ENCODE measurements around the gene ACAA1. TPM values are rescaled to one million over a fixed set of nuclear protein-coding genes. Genes with fewer than 3 reads are reported as not detected.

Gene ACAA1
- total RNA-seq, 1 donor from 2014 or later, result 88.3 TPM

DNA sequence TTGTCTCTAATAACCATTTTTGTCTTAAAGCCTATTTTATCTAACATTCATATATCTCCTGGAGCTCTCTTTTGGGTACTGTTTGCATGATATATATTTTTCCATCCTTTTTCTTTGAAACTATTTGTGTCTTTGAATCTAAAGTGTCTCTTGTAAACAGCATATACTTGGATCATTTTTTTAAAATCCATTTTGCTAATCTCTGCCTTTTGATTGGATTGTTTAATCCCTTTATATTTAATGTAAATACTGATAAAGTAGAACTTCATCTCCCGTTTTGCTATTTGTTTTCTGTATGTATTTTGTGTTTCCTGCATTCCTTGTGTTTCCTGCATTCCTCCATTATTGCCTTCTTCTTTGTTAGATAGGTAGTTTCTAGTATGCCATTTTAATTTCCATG is 31.4 kb downstream of the ACAA1 start:
- Histone ChIP-seq H3K36me3 (no peaks in the 10 kb centered on the region), H3K27ac (no peak overlapping the region), H3K27me3 (ENCODE audit: low read depth) (no peaks in the 10 kb centered on the region), H3K9me3 (no peaks in the 10 kb centered on the region), H3K4me3 (no peak overlapping the region), H3K4me1 (peaks cover 8% of the 10 kb centered on the region)
- intact Hi-C loops (cut with DNase I), result no loop called here
- DNase-seq (no peak), ATAC-seq (no peak)
- TF ChIP-seq, protein P1, sequence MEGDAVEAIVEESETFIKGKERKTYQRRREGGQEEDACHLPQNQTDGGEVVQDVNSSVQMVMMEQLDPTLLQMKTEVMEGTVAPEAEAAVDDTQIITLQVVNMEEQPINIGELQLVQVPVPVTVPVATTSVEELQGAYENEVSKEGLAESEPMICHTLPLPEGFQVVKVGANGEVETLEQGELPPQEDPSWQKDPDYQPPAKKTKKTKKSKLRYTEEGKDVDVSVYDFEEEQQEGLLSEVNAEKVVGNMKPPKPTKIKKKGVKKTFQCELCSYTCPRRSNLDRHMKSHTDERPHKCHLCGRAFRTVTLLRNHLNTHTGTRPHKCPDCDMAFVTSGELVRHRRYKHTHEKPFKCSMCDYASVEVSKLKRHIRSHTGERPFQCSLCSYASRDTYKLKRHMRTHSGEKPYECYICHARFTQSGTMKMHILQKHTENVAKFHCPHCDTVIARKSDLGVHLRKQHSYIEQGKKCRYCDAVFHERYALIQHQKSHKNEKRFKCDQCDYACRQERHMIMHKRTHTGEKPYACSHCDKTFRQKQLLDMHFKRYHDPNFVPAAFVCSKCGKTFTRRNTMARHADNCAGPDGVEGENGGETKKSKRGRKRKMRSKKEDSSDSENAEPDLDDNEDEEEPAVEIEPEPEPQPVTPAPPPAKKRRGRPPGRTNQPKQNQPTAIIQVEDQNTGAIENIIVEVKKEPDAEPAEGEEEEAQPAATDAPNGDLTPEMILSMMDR (IDR thresholded peaks at IDR 0.05), result no peak

- no peak overlapping the region for H3K27ac ChIP-seq
These were observed 34.5 kb downstream of the ACAA1 start for GRCh38 chr3:38102444-38102814.

DNA sequence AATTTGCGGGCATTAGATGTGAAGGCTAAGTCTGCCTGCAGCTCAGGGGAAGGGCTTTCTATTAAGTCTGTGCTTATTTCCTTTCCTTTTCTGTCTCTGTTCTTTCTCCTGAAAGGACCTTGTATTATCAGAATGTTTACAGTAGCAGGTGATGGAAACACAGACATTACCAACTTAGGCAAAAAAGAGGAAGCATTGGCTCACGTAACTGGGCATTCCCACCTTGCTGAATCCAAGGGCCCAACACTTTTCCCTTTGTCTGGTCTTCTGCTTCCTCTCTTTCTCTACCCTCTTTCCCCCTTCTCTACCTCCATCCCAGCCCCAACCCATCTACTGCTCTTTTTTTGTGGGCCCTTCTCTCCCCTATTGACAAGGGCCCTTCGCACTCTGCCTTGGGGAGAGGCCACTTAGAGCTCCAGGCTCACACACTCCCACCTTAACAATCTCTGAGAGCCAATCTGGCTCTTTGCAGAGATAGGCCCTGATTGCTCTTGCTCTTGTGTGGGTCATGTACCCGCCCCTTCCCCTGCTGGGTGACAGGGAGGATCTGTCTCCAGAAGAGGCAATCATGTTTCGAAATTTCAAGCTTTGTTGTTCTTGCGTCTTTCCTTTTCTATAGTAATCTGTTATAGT is 35.0 kb downstream of the ACAA1 start:
- intact Hi-C loops (cut with DNase I), result no loop called here
- Histone ChIP-seq H3K27me3 (ENCODE audit: low read depth) (no peaks in the 10 kb centered on the region), H3K36me3 (no peaks in the 10 kb centered on the region), H3K4me3 (no peak overlapping the region), H3K9me3 (no peaks in the 10 kb centered on the region), H3K27ac (no peak overlapping the region), H3K4me1 (peaks cover 8% of the 10 kb centered on the region)
- TF ChIP-seq, protein P1 (IDR thresholded peaks at IDR 0.05), result no peak
- ATAC-seq (peak; percentile 25 to 29), DNase-seq (no peak)

More at GRCh38 chr3:38102444-38102814, 34.5 kb downstream of the ACAA1 start:
- H3K36me3 ChIP-seq, result no peaks in the 10 kb centered on the region
- TF ChIP-seq, protein P1 (IDR thresholded peaks at IDR 0.05), result no peak
- H3K4me3 ChIP-seq, result no peak overlapping the region
- H3K4me1 ChIP-seq, result peaks cover 8% of the 10 kb centered on the region
- no peaks in the 10 kb centered on the region for H3K9me3 ChIP-seq
- no peaks in the 10 kb centered on the region for H3K27me3 ChIP-seq (ENCODE audit: low read depth)
- no peak for DNase-seq
- ATAC-seq, result peak; percentile 50 to 84
- intact Hi-C loops (cut with DNase I), result no loop called here

DNA sequence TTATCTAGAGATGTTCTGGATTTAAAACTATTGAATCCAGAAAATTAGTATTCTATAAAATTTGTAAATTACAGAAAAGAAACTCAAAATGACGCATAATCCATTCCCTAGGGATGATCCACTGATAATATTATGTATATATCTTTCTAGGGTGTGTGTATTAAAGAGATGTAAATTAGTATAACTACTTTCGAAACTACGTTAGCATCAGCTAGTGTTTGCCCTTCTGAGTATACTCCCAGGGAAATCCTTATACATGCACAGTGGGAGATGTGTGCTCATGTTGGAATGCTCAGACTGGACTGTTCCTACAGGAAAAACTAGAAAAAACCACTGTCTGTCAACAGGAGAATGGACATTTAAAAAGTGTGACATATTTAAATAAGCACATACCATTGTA is 36.4 kb downstream of the ACAA1 start:
- Histone ChIP-seq H3K27me3 (ENCODE audit: low read depth) (no peaks in the 10 kb centered on the region), H3K27ac (no peak overlapping the region), H3K36me3 (no peaks in the 10 kb centered on the region), H3K4me3 (no peak overlapping the region), H3K9me3 (no peaks in the 10 kb centered on the region), H3K4me1 (peaks cover 8% of the 10 kb centered on the region)
- TF ChIP-seq, protein P1 (IDR thresholded peaks at IDR 0.05), result no peak
- ATAC-seq (no peak), DNase-seq (no peak)
- intact Hi-C loops (cut with DNase I), result no loop called here

DNA sequence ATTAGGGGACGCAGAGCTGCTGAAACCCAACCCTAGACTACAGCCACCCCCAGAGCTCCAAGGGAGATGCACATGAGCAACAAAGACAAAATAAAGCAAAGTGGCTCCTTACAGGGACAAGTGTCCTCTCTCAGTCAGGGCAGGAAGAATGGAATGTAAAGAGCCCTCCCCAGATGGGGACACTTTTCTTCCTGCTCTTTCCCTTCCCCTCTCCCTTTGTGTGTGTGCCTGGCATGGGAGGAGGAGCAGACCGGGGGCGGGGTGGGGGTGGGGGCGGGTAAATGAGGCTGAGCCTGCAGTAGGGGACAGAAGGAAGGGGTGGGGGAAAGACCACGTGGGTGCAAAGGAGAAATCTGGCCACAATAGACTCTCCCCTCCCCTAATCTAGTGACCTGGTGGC is 37.4 kb downstream of the ACAA1 start:
- DNase-seq (no peak), ATAC-seq (peak; percentile 42 to 55)
- TF ChIP-seq, protein P1 (IDR thresholded peaks at IDR 0.05), result no peak
- Histone ChIP-seq H3K4me3 (no peak overlapping the region), H3K36me3 (no peaks in the 10 kb centered on the region), H3K4me1 (peaks cover 8% of the 10 kb centered on the region), H3K9me3 (no peaks in the 10 kb centered on the region), H3K27me3 (ENCODE audit: low read depth) (no peaks in the 10 kb centered on the region), H3K27ac (no peak overlapping the region)
- intact Hi-C loops (cut with DNase I), result no loop called here
